SK-N-SH (cell line): ENCODE data around the gene MRPS6.

ENCODE experiments used
- CHD2 ChIP-seq: fragments of 150-350 bp; IDR thresholded peaks from 2 replicates; pipeline ENCODE4 v1.6.1; 2018; ENCODE audit warnings: low read length; ENCODE audit not compliant: partially characterized antibody
- CTCF ChIP-seq: fragments of 200-600 bp; sonication (generic); IDR thresholded peaks from 2 replicates; pipeline ENCODE4 v1.6.1; 2017; ENCODE audit warnings: antibody characterized with exemption, mild to moderate bottlenecking, moderate library complexity
- EZH2phosphoT487 ChIP-seq: fragments of 200-600 bp; sonication (generic); IDR thresholded peaks from 2 replicates; pipeline ENCODE4 v1.6.1; 2017; ENCODE audit warnings: low read depth, mixed run types, mild to moderate bottlenecking, antibody characterized with exemption, moderate library complexity, borderline replicate concordance
- GATA2 ChIP-seq: sonication (generic); formaldehyde crosslinking; IDR thresholded peaks from 2 replicates; pipeline ENCODE4 v1.5.0; 2020; ENCODE audit warnings: mild to moderate bottlenecking, missing genetic modification reagents
- MAX ChIP-seq: IDR thresholded peaks from 2 replicates; pipeline ENCODE4 v1.4.0; 2012; ENCODE audit warnings: low read depth
- YY1 ChIP-seq: IDR thresholded peaks from 2 replicates; pipeline ENCODE4 v1.4.0; 2012; ENCODE audit warnings: low read depth, mild to moderate bottlenecking
- ZBTB33 ChIP-seq: IDR thresholded peaks from 2 replicates; pipeline ENCODE4 v1.4.0; 2012; ENCODE audit warnings: low read depth, borderline replicate concordance

GRCh38 chr21:34177919-34178567 lies 104.7 kb downstream of the MRPS6 start:
- TF ChIP-seq YY1 = no peak
- no peak for TF ChIP-seq EZH2phosphoT487
- no peak for TF ChIP-seq CTCF
- TF ChIP-seq ZBTB33 = no peak
- TF ChIP-seq CHD2 = no peak
- no peak for TF ChIP-seq GATA2
- no peak for TF ChIP-seq MAX
